SHP77 treated with DMSO at 0.1 percent for 48 hours (cell line): ENCODE data around the gene LCN15.
"Not testable (repeated sequence)": the region's sequence is repeated elsewhere in the genome, so short reads cannot be mapped to it uniquely, and the experiment has no call there.

Source experiments
- DNase-seq: peaks from one replicate; lab custom pipeline; 2025; lab: John Stamatoyannopoulos, UW

Gene LCN15

DNA sequence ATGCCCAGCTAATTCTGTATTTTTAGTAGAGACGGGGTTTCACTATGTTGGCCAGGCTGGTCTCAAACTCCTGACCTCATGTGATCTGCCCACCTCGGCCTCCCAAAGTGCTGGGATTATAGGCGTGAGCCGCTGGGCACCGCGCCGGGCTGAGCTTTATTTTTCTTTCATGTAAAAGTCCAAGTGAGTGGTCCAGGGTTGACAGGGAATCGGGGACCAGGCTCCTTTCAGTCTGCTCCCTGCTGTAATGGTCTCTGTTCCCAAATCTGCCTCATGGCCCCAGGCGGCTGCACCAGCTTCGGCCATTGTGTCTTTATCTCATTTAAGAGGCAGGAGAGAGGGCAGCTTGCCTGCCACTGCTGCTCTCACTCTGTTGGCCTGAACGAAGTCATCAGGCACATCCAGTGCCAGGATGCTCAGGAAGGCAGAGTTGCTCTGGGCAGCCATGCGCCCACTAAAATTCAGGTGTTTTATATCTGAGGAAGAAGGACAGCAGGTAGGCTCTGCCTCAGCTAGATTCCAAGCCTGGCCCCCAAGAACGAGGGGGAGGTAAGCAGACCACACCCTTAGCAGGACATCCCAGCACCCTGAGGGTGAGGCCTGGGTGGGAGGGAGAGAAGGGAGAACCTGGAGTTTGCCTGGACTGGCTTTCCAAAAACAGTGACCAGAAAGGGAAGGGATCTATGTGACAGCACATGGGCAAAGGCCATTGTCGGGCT lies 30.1 kb upstream of the LCN15 start:
- no peak for DNase-seq

- no peak for DNase-seq
These were observed 29.0 kb upstream of the LCN15 start for GRCh38 chr9:136793086-136793946.

- no peak for DNase-seq
These were observed 28.2 kb upstream of the LCN15 start for GRCh38 chr9:136792321-136793085.

DNA sequence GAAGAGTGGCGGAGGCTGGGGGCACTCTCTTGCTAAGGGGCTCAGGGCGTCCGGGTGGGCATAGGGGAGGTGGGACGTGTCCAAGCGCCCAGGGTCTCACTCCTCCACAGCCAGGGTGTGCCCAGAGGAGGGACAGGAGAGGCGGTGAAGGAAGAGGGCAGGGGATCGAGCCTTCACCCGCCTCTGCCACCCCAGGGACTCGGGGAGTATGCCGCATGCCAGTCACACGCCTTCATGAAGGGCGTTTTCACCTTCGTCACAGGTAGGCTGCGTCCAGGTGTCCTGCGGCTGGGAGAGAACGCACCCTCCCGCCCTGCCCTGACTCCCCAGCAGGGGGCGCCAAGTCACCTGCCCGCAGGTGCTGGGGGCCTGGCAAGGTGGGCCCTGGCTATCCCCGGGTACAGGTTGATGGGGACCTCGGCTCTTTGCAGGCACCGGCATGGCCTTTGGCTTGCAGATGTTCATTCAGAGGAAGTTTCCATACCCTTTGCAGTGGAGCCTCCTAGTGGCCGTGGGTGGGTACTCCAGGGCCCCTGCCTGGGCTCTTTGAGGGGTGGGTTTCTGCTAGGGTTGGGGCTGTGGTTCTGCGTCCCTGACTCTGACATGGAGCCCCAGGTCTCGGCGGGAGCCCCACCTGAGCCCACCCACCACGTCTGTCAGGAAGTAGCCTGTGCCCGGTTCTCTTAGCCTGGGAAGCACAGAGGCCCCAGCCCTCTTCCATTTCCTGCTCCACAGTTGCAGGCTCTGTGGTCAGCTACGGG lies 27.4 kb upstream of the LCN15 start:
- no peak for DNase-seq

GRCh38 chr9:136790640-136791515 lies 26.6 kb upstream of the LCN15 start, which contains the start of gene TMEM141:
Gene TMEM141, plus strand, starts transcription at chr9:136791344. Its CDS starts 27 bp downstream, at chr9:136791371.
- DNase-seq: peak; percentile 96

DNA sequence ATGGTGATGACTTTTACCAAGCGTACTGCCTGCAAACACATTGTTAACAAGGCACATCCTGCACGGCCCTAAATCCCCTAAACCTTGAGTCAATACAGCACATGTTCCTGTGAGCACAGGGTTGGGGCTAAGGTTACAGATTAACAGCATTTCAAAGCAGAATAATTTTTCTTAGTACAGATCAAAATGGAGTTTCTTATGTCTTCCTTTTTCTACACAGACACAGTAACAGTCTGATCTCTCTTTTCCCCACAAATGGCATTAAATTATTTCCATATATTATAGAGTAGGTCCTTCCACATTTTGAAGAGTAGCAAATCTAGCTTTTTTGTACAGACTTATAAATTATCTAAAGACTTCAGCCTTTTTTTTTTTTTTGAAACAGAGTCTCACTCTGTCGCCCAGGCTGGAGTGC lies 25.2 kb upstream of the LCN15 start:
- no peak for DNase-seq

GRCh38 chr9:136788644-136789522 lies 24.6 kb upstream of the LCN15 start:
- DNase-seq: not testable (repeated sequence)

GRCh38 chr9:136787690-136788400 lies 23.5 kb upstream of the LCN15 start:
- peak; percentile 62 for DNase-seq

GRCh38 chr9:136786983-136787382 lies 22.7 kb upstream of the LCN15 start:
- not testable (repeated sequence) for DNase-seq

DNA sequence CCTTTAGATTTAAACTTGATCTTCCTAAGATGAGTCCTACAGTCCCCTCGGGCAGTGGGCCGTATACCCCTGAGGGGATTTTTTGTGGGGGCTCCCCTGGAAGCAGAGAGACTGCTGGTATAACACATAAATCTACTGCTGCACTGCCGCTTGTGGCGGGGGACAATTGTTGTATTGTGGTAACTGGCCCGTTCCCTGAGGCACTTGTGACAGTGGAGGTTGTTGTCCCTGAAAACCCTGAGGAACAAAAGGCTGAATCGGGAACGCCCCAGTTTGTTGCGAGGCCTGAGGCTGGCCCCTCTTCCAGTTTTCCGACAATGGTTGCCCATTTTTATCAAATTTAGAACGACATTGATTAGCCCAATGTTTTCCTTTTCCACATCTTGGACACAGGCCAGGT lies 22.1 kb upstream of the LCN15 start:
- no peak for DNase-seq

- DNase-seq: not testable (repeated sequence)
These were observed 21.4 kb upstream of the LCN15 start for GRCh38 chr9:136785565-136786355.

DNA sequence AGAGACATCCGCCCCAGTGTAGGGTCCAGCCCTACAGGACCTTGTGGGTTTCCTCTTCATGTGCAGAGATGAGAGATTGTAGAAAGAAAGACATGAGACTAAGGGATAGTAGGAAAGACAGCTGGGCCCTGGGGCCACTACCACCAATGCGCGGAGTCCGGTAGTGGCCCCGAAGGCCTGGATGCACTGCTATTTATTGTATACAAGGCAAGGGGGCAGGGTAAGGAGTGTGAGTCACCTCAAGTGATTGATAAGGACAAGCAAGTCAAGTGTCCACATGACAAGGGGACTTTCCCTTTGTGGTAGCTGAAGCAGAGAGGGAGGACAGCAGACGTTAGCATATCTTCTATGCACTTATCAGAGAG lies 20.7 kb upstream of the LCN15 start:
- no peak for DNase-seq

GRCh38 chr9:136784249-136784996 lies 20.1 kb upstream of the LCN15 start:
- no peak for DNase-seq

DNA sequence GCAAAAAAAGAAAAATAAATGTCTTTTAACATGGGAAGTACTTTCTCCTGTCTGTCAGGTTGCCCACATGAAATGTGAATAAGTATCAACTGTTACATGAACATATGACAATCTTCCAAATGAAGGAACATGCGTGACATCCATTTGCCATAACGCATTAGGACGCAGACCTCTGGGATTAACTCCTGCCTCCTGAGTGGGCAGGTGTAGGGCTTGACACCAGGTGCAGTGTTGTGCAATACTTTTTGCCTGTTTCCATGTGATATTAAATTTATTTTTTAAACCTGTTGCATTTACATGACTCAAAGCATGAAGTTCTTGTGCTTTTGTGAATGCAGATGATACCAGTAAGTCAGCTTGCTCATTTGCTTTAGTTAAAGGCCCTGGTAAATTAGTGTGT lies 18.1 kb upstream of the LCN15 start:
- no peak for DNase-seq

- DNase-seq: no peak
These were observed 15.5 kb upstream of the LCN15 start for GRCh38 chr9:136779808-136780207.

GRCh38 chr9:136777359-136777758 lies 13.0 kb upstream of the LCN15 start:
- no peak for DNase-seq

DNA sequence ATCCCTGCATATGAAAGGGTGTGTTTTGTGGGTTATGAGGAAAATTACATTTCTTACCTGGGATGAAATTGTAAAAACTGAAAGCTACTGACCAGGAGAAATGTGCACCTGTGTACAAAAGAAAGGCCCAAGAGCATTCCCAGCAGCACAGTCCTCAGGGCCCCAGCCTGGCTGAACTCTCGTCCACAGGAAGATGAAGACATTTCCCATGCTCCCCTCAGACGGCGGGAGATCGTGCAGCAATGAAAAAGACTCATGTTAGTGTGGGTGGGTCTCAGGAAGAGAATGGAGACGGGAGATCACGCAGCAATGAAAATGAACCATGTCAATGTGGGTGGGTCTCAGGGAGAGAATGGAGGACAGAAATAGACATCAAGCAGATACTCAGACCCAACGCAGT lies 12.6 kb upstream of the LCN15 start:
- no peak for DNase-seq

DNA sequence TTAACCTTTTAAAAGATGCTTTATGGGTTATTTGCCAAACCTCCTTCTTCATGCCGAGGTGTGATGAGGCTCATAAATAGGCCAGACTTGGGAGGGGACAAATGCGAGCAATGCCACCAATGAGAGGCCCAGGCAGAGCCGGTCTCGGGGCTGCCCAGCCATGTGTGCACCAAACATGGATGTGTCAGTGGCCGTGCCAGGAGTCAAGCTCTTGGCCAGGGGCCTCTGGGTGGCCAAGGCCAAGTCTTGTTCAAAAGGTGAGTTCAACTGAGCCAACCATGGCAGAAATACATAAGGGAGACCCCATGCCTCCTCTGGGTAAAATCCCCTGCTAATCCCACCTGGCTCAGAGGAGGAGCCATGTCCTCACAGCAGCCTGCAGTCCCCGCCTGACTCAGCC lies 10.9 kb upstream of the LCN15 start:
- no peak for DNase-seq
